Stimulated activated CD4-positive, alpha-beta T cell treated with anti-CD3 and anti-CD28 coated beads, Interleukin-4, amount 100 ng/mL, for 4 hours (primary cell): ENCODE data around the gene DLGAP1.

ENCODE experiments used
- DNase-seq, 2 experiments: peaks; one replicate each; pipeline ENCODE4 v3.0.0-alpha.2; 2020

The DLGAP1 gene

GRCh38 chr18:4236940-4237663 is 218.0 kb downstream of the DLGAP1 start:
- no peak for DNase-seq

GRCh38 chr18:4233468-4233867 is 221.6 kb downstream of the DLGAP1 start:
- no peak for DNase-seq

- no peak for DNase-seq
Measured at GRCh38 chr18:4232656-4233055, 222.5 kb downstream of the DLGAP1 start.

GRCh38 chr18:4231260-4231659 is 223.8 kb downstream of the DLGAP1 start:
- no peak for DNase-seq

GRCh38 chr18:4230450-4231168 is 224.5 kb downstream of the DLGAP1 start:
- DNase-seq, result no peak

GRCh38 chr18:4224031-4224704 is 230.9 kb downstream of the DLGAP1 start:
- no peak for DNase-seq

- DNase-seq, result no peak
Measured at GRCh38 chr18:4211111-4211837, 243.8 kb downstream of the DLGAP1 start.

GRCh38 chr18:4208366-4208765 is 246.7 kb downstream of the DLGAP1 start:
- no peak for DNase-seq

GRCh38 chr18:4207383-4207985 is 247.6 kb downstream of the DLGAP1 start:
- no peak for DNase-seq

- DNase-seq, result no peak
Measured at GRCh38 chr18:4204438-4204720, 250.7 kb downstream of the DLGAP1 start.

- DNase-seq, result no peak
Measured at GRCh38 chr18:4203568-4204437, 251.3 kb downstream of the DLGAP1 start.

- DNase-seq, result no peak
Measured at GRCh38 chr18:4200399-4200798, 254.7 kb downstream of the DLGAP1 start.

GRCh38 chr18:4198956-4199355 is 256.2 kb downstream of the DLGAP1 start:
- no peak for DNase-seq

- DNase-seq, result no peak
Measured at GRCh38 chr18:4196351-4196750, 258.8 kb downstream of the DLGAP1 start.

GRCh38 chr18:4193086-4193485 is 262.0 kb downstream of the DLGAP1 start:
- no peak for DNase-seq

- no peak for DNase-seq
Measured at GRCh38 chr18:4181882-4182568, 273.1 kb downstream of the DLGAP1 start.

GRCh38 chr18:4181086-4181485 is 274.0 kb downstream of the DLGAP1 start:
- DNase-seq, result no peak

- no peak for DNase-seq
Measured at GRCh38 chr18:4172196-4173100, 282.7 kb downstream of the DLGAP1 start.

- no peak for DNase-seq
Measured at GRCh38 chr18:4157352-4157751, 297.8 kb downstream of the DLGAP1 start.

- DNase-seq, result no peak
Measured at GRCh38 chr18:4146797-4147196, 308.3 kb downstream of the DLGAP1 start.
